ENCODE measurements around the gene CLIP4.

CLIP4 gene

GRCh38 chr2:29216609-29216909 is 101.3 kb downstream of the CLIP4 start:
- ATAC-seq (ENCODE audit: insufficient read depth, low read depth): no peak
- no peak overlapping the region for H3K27ac ChIP-seq (ENCODE audit: low read length)

GRCh38 chr2:29218071-29218470 is 102.9 kb downstream of the CLIP4 start:
- Histone ChIP-seq H3K79me2 (ENCODE audit: insufficient read depth, low read length) (no peaks in the 10 kb centered on the region), H3K4me2 (ENCODE audit: insufficient read depth, low read length) (no peak overlapping the region), H3K27ac (ENCODE audit: low read length) (no peak overlapping the region), H4K20me1 (ENCODE audit: insufficient read depth, low read length) (peaks cover 2% of the 10 kb centered on the region; the same call in 1 of the 2 replicates), H2AFZ (ENCODE audit: low read depth, low read length) (no peak overlapping the region), H3K4me3 (ENCODE audit: low read depth in 1 of 2, low read length in 2 of 2) (no peak overlapping the region), H3K9me3 (ENCODE audit: insufficient read depth, low read length, severe bottlenecking) (no peaks in the 10 kb centered on the region), H3K9ac (ENCODE audit: low read depth, low read length) (no peak overlapping the region), H3K36me3 (ENCODE audit: insufficient read depth, low read length) (no peaks in the 10 kb centered on the region), H3K27me3 (ENCODE audit: insufficient read depth, low read length, poor library complexity) (peaks cover 10% of the 10 kb centered on the region), H3K4me1 (ENCODE audit: insufficient read depth, low read length) (no peaks in the 10 kb centered on the region)
- TF ChIP-seq EZH2 (IDR thresholded peaks at IDR 0.05; ENCODE audit: borderline replicate concordance, low read depth, low read length, severe bottlenecking): no peak
- TF ChIP-seq, protein P1, sequence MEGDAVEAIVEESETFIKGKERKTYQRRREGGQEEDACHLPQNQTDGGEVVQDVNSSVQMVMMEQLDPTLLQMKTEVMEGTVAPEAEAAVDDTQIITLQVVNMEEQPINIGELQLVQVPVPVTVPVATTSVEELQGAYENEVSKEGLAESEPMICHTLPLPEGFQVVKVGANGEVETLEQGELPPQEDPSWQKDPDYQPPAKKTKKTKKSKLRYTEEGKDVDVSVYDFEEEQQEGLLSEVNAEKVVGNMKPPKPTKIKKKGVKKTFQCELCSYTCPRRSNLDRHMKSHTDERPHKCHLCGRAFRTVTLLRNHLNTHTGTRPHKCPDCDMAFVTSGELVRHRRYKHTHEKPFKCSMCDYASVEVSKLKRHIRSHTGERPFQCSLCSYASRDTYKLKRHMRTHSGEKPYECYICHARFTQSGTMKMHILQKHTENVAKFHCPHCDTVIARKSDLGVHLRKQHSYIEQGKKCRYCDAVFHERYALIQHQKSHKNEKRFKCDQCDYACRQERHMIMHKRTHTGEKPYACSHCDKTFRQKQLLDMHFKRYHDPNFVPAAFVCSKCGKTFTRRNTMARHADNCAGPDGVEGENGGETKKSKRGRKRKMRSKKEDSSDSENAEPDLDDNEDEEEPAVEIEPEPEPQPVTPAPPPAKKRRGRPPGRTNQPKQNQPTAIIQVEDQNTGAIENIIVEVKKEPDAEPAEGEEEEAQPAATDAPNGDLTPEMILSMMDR (IDR thresholded peaks at IDR 0.05; ENCODE audit: borderline replicate concordance, extremely low read depth, low read length, poor library complexity, severe bottlenecking): no peak
- ATAC-seq (ENCODE audit: insufficient read depth, low read depth): no peak
- DNase-seq: no peak

More at GRCh38 chr2:29216609-29216909, 101.3 kb downstream of the CLIP4 start:
- no peak overlapping the region for H3K4me2 ChIP-seq (ENCODE audit: insufficient read depth, low read length)
- peaks cover 14% of the 10 kb centered on the region for H3K27me3 ChIP-seq (ENCODE audit: insufficient read depth, low read length, poor library complexity)
- no peaks in the 10 kb centered on the region for H3K79me2 ChIP-seq (ENCODE audit: insufficient read depth, low read length)
- no peak for DNase-seq
- H3K4me1 ChIP-seq (ENCODE audit: insufficient read depth, low read length): no peaks in the 10 kb centered on the region
- no peaks in the 10 kb centered on the region for H3K36me3 ChIP-seq (ENCODE audit: insufficient read depth, low read length)
- H3K9ac ChIP-seq (ENCODE audit: low read depth, low read length): no peak overlapping the region
- peaks cover 2% of the 10 kb centered on the region; the same call in 1 of the 2 replicates for H4K20me1 ChIP-seq (ENCODE audit: insufficient read depth, low read length)
- H2AFZ ChIP-seq (ENCODE audit: low read depth, low read length): no peak overlapping the region
- no peak overlapping the region for H3K4me3 ChIP-seq (ENCODE audit: low read depth in 1 of 2, low read length in 2 of 2)
- TF ChIP-seq, protein P1 (IDR thresholded peaks at IDR 0.05; ENCODE audit: borderline replicate concordance, extremely low read depth, low read length, poor library complexity, severe bottlenecking): no peak
- no peak for TF ChIP-seq EZH2 (IDR thresholded peaks at IDR 0.05; ENCODE audit: borderline replicate concordance, low read depth, low read length, severe bottlenecking)
- H3K9me3 ChIP-seq (ENCODE audit: insufficient read depth, low read length, severe bottlenecking): no peaks in the 10 kb centered on the region

DNA sequence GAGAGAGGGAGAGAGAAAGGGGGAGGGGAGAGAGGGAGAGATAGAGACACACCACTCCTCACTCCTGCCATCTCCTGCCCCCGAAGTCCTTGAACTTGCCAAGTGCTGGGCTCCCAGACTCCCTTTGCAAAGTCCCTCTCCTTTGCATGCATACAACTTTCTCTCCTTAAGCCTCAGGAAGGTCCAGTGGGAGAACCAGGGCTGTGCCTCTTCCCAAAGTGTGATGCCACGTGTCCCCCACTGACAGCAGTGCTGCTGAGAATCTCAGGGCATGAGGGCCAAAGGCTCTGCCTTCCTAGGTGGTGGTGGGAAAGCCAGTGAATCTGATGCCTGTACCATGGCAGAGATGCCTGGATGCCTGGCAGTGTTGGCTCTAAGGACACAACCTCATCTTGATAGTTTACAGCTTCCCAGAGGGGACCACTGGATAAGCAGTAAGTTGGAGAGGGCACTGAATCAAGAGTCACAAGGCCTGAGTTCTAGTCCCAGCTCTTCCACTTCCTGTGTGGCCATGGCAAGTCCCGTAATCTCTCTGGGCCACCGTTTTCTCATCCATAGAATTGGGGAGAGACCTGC is 103.4 kb downstream of the CLIP4 start:
- no peak for TF ChIP-seq EZH2 (IDR thresholded peaks at IDR 0.05; ENCODE audit: borderline replicate concordance, low read depth, low read length, severe bottlenecking)
- TF ChIP-seq, protein P1 (IDR thresholded peaks at IDR 0.05; ENCODE audit: borderline replicate concordance, extremely low read depth, low read length, poor library complexity, severe bottlenecking): no peak
- Histone ChIP-seq H3K4me1 (ENCODE audit: insufficient read depth, low read length) (no peaks in the 10 kb centered on the region), H2AFZ (ENCODE audit: low read depth, low read length) (no peak overlapping the region), H3K27ac (ENCODE audit: low read length) (no peak overlapping the region), H3K4me2 (ENCODE audit: insufficient read depth, low read length) (no peak overlapping the region), H3K4me3 (ENCODE audit: low read depth in 1 of 2, low read length in 2 of 2) (no peak overlapping the region), H3K9ac (ENCODE audit: low read depth, low read length) (no peak overlapping the region), H3K36me3 (ENCODE audit: insufficient read depth, low read length) (no peaks in the 10 kb centered on the region), H4K20me1 (ENCODE audit: insufficient read depth, low read length) (peaks cover 2% of the 10 kb centered on the region; the same call in 1 of the 2 replicates), H3K9me3 (ENCODE audit: insufficient read depth, low read length, severe bottlenecking) (no peaks in the 10 kb centered on the region), H3K79me2 (ENCODE audit: insufficient read depth, low read length) (no peaks in the 10 kb centered on the region), H3K27me3 (ENCODE audit: insufficient read depth, low read length, poor library complexity) (peaks cover 7% of the 10 kb centered on the region)
- ATAC-seq (ENCODE audit: insufficient read depth, low read depth) (no peak), DNase-seq (no peak)

All from DND-41 (cell line).